ENCODE results near the gene HYAL3. TPM values are rescaled to one million over a fixed set of nuclear protein-coding genes. Genes with fewer than 3 reads are reported as not detected.
A peak's percentile ranks its signal among the peaks of the same experiment; 100 is the strongest.

Gene HYAL3
- total RNA-seq, 3 donors from 2014 or later = 1.4 to 2.9 (median 1.4) TPM

- TF ChIP-seq CTCF (IDR thresholded peaks at IDR 0.05) = no peak
- DNase-seq (no peak), ATAC-seq (no peak)
- no peaks in the 10 kb centered on the region for H3K36me3 ChIP-seq (ENCODE audit: low read depth)
- no peaks in the 10 kb centered on the region for H3K9me3 ChIP-seq
- intact Hi-C loops (cut with DNase I, micrococcal nuclease) = no loop called here
- peak overlapping the region; percentile 17 for H3K4me3 ChIP-seq
- H3K4me1 ChIP-seq (ENCODE audit: low read depth) = peaks cover 47% of the 10 kb centered on the region
These were observed 40.4 kb upstream of the HYAL3 start for GRCh38 chr3:50339485-50340146.

GRCh38 chr3:50338965-50339364, 39.8 kb upstream of the HYAL3 start:
- intact Hi-C loops (cut with DNase I, micrococcal nuclease) = no loop called here
- no peak for ATAC-seq
- no peak for DNase-seq
- H3K4me1 ChIP-seq (ENCODE audit: low read depth) = peaks cover 54% of the 10 kb centered on the region
- no peaks in the 10 kb centered on the region for H3K36me3 ChIP-seq (ENCODE audit: low read depth)
- TF ChIP-seq CTCF (IDR thresholded peaks at IDR 0.05) = no peak
- no peaks in the 10 kb centered on the region for H3K9me3 ChIP-seq
- no peak overlapping the region for H3K4me3 ChIP-seq

GRCh38 chr3:50337175-50337861, 38.1 kb upstream of the HYAL3 start:
- Histone ChIP-seq H3K4me3 (peak overlapping the region; percentile 53), H3K9me3 (no peaks in the 10 kb centered on the region), H3K36me3 (ENCODE audit: low read depth) (no peaks in the 10 kb centered on the region), H3K4me1 (ENCODE audit: low read depth) (peaks cover 60% of the 10 kb centered on the region)
- intact Hi-C loops (cut with DNase I, micrococcal nuclease) = no loop called here
- TF ChIP-seq CTCF (IDR thresholded peaks at IDR 0.05) = no peak
- ATAC-seq = peak; percentile 87
- DNase-seq = peak; percentile 99 to 100 (median 99)

- H3K4me1 ChIP-seq (ENCODE audit: low read depth) = peaks cover 60% of the 10 kb centered on the region
- ATAC-seq = peak; percentile 5
These were observed 37.4 kb upstream of the HYAL3 start for GRCh38 chr3:50336452-50337174.

More at GRCh38 chr3:50336452-50337174, 37.4 kb upstream of the HYAL3 start:
- peak in 1 of 3 donors; percentile 50 for DNase-seq
- Histone ChIP-seq H3K4me3 (peak overlapping the region; percentile 53), H3K9me3 (no peaks in the 10 kb centered on the region), H3K36me3 (ENCODE audit: low read depth) (no peaks in the 10 kb centered on the region)
- no peak for TF ChIP-seq CTCF (IDR thresholded peaks at IDR 0.05)
- intact Hi-C loops (cut with DNase I, micrococcal nuclease) = no loop called here
